Left ventricle myocardium superior (tissue), 1 donor: ENCODE measurements around the gene RAB3IP. TPM values are rescaled to one million over a fixed set of nuclear protein-coding genes. Genes with fewer than 3 reads are reported as not detected.
"Not testable (repeated sequence)": the region's sequence is repeated elsewhere in the genome, so short reads cannot be mapped to it uniquely, and the experiment has no call there.

Experiments
- ATAC-seq: fragments of 200-7000 bp; cut with Tn5 transposase; one replicate; pipeline ENCODE4 v1.9.1; 2020; ENCODE audit warnings: mild to moderate bottlenecking, moderate library complexity
- DNase-seq: peaks from one replicate; pipeline ENCODE4 v3.0.0-alpha.2; 2020
- intact Hi-C: fragments of 100-400 bp; cut with micrococcal nuclease; formaldehyde crosslinking; loops from one replicate; pipeline ENCODE4 v1.11.0; 2022
- total RNA-seq: library from RNA; stranded (reverse); fragmentation: NEBNext Ultra II Directional; extraction: Animal tissue kit (Norgen Biotek cat#: 25700); gene quantifications from one replicate; pipeline ENCODE4 v1.2.1, GENCODE V29; 2021
- donor health status: DM: no; HTN: yes; CAD: no; lungs with severe emphysema.

The RAB3IP gene
- total RNA-seq, 1 donor from 2014 or later: 39.4 TPM

GRCh38 chr12:69824966-69825560, 86.4 kb downstream of the RAB3IP start, which contains the start of gene MYRFL:
Gene MYRFL (plus strand): TSS chr12:69825227. CDS start chr12:69825518, 291 bp downstream.
- ATAC-seq: no peak
- no peak for DNase-seq
- intact Hi-C loops: no loop called here

- intact Hi-C loops: no loop called here
- DNase-seq: no peak
- ATAC-seq: no peak
Measured at GRCh38 chr12:69828897-69829296, 90.2 kb downstream of the RAB3IP start.

DNA sequence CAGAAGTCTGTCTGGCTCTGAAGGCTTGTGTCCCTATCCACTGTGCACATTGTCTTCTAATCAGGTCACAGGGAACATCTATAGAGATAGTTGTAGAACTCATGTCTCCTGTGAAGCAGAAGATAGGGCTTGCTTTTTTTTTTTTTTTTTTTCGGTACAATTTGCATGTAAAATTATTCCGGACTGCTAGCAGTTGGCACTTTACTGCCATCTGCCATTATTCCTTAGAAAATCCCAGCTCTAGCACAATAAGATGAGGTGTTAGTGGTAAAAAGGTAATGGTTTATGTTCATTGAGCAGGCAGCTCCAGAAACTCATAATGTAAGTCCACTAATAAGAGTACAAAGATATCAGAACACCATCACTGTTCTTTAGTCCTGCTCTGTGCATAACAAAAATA, 95.0 kb downstream of the RAB3IP start:
- no peak for ATAC-seq
- intact Hi-C loops: no loop called here
- DNase-seq: no peak

- DNase-seq: no peak
- no peak for ATAC-seq
Measured at GRCh38 chr12:69834147-69834546, 95.5 kb downstream of the RAB3IP start.

DNA sequence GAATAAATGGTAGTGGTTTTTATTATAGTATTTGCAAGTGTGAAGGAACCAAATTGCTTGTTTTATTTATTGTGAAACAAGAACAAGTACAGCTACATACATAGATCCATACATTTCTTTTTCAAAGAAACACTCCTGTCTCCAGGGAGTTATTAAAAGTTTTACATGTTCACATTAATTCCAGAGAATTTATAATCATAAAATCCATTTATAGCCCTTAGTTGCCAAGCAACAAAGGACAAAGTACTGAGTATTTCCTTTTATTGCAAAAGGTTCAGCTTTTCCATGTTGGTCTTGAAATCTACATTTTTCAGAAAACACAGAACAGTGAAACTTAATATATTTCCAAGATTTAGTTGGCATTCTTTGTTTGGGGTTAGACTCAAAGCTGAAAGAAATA, 95.9 kb downstream of the RAB3IP start:
- no peak for ATAC-seq
- intact Hi-C loops: no loop called here
- DNase-seq: no peak

More at GRCh38 chr12:69834147-69834546, 95.5 kb downstream of the RAB3IP start:
- intact Hi-C loops: no loop called here

GRCh38 chr12:69835081-69835480, 96.4 kb downstream of the RAB3IP start:
- no peak for ATAC-seq
- no peak for DNase-seq
- intact Hi-C loops: no loop called here

DNA sequence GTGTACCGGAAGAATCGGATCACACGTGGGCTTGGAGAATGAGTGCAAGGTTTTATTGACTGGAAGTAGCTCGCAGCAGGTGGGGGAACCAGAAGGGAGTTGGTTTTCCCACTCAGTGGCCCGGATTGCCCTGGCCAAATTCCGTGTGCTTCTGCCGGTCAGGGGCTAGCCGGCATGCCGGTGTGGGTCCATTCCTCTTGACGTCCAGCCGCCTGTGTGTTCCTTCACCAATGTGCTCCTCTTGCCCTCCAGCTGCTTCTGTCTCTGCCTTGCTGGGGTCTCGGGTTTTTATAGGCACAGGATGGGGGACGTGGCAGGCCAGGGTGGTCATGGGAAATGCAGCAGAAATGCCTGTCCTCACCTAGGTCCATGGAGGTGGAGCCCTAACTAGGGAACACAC, 97.4 kb downstream of the RAB3IP start:
- intact Hi-C loops: no loop called here
- ATAC-seq: no peak
- no peak for DNase-seq

GRCh38 chr12:69837191-69837590, 98.5 kb downstream of the RAB3IP start:
- intact Hi-C loops: no loop called here
- DNase-seq: no peak
- no peak for ATAC-seq

- intact Hi-C loops: no loop called here
- DNase-seq: no peak
- no peak for ATAC-seq
Measured at GRCh38 chr12:69837657-69838415, 99.2 kb downstream of the RAB3IP start.

- no peak for ATAC-seq
- intact Hi-C loops: no loop called here
- DNase-seq: no peak
Measured at GRCh38 chr12:69840727-69841126, 102.1 kb downstream of the RAB3IP start.

DNA sequence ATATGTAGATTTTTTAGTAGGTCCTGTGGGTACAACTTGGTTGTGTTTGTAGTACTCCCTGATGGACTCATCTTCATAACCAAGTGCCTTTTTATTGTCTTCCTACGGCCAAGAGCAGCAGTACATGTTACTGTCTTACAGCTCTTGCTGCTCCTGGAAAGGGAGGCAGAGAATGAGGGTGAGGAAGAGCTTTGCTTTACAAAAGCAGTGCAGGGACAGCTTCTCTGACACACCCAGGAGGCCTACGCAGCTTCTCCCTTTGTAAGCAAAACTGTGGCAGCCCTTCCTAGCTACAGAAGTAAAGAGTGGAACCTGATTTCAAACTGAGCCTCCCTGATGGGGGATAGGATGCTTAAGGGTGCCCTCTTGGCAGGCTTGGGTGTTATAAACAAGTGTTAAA, 104.9 kb downstream of the RAB3IP start:
- ATAC-seq (no peak), DNase-seq (no peak)
- intact Hi-C loops: no loop called here

DNA sequence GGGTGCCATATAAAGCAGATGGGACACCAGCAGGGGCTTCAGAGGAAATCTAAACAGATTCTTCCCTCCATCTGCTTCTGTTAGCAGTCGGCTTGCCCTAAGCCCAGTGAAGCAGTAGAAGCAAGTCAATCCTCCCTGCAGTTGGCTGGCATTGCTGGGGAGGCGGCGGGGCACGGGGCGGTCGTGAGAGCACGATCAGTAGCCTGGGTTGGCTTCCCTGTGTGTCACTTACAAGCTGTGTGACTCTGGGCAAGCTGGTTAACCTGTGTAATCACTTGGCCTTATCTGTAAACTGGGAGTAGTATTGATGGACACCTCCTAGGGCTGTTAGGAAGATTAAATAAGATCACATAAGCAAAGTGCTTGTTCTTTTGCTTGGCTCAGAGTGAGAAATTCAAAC, 105.8 kb downstream of the RAB3IP start:
- ATAC-seq: no peak
- DNase-seq: no peak
- intact Hi-C loops: no loop called here

DNA sequence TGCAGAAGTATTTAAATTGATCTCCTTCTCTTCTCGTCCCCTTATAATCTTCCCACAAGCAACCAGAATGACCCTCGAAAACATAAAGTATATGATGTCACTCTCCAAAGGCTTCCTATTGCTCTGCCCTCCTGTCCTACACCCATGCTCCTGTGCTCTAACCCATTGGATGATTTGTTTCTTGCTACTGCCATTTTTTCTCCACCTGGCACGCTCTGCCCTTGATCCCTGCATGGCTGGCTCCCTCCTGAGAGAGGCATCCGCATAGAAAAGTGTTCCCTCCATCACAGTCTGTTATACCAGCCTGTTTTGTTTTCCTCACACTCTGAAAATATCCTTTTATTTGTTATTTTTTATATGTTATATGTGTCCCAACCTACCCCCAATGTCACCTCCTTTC, 106.2 kb downstream of the RAB3IP start:
- DNase-seq (no peak), ATAC-seq (no peak)
- intact Hi-C loops: no loop called here

DNA sequence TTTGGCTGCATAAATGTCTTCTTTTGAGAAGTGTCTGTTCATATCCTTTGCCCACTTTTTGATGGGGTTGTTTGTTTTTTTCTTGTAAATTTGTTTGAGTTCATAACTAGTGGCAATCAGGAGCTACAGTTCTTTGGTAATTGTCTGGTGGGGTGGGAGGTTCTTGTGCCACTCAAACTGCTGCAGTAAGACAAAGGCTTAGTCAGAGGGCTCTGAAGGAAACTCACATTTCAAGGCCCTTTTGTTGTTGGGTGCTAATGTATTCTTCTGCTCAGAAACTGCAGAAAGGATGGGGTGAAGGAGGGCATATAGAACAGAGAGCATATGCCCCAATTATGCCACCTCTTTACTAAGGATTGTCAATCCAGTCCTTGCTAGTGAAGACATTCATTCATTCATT, 108.3 kb downstream of the RAB3IP start:
- intact Hi-C loops: no loop called here
- ATAC-seq: no peak
- no peak for DNase-seq

GRCh38 chr12:69851976-69852375, 113.3 kb downstream of the RAB3IP start:
- ATAC-seq (no peak), DNase-seq (no peak)
- intact Hi-C loops: no loop called here

GRCh38 chr12:69853176-69853961, 114.7 kb downstream of the RAB3IP start:
- ATAC-seq, intact Hi-C loops, DNase-seq: not testable (repeated sequence)

DNA sequence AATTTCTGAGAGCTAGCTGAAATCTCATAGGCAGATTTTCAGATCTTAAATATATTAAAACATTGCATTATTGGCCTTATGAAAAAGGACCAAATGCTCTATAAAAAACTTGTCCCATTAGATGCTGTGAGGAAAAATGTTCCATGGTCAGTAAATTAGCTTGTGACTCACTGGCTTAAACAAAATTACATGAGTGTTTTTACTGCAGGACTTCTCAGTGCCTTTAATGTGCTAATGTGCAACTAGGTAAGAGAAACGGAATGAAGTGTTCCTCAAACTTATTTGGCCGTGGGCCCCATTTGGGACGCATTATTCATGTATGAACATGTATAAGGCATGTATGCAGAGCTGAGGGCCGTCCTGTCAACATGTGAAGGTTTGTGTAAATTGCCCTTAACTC, 128.0 kb downstream of the RAB3IP start:
- DNase-seq (no peak), ATAC-seq (no peak)
- intact Hi-C loops: no loop called here

- no peak for ATAC-seq
- no peak for DNase-seq
- intact Hi-C loops: no loop called here
Measured at GRCh38 chr12:69868695-69869094, 130.0 kb downstream of the RAB3IP start.

DNA sequence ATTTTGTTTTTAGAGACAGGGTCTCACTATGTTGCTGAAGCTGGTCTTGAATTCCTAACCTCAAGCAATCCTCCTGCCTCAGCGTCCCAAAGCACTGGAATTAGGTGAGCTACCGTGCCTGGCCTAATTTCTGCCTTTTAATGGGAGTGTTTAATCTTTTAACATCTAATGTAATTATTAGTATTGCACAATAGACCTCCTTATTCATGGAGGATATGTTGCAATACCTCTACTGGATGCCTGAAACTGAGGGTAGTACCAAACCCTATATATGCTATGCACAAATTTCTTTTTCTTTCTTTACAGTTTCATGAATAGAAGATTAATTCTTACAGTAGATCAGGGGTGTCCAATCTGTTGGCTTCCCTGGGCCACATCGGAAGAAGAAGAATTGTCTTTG, 134.1 kb downstream of the RAB3IP start:
- no peak for ATAC-seq
- intact Hi-C loops: no loop called here
- DNase-seq: no peak
